Dermis blood vessel endothelial cell (primary cell): ENCODE data around the gene TNFRSF18. TPM values are rescaled to one million over a fixed set of nuclear protein-coding genes. Genes with fewer than 3 reads are reported as not detected.

Source experiments
- DNase-seq: peaks from one replicate; pipeline ENCODE4 v3.0.0; 2010
- total RNA-seq: library from RNA; depleted of rRNA; stranded (reverse); fragments of >200 nt; gene quantifications from 2 replicates; pipeline ENCODE4 v1.2.3, GENCODE V29; 2014

The TNFRSF18 gene
- total RNA-seq, 1 donor from 2014 or later: 1.0 TPM

DNA sequence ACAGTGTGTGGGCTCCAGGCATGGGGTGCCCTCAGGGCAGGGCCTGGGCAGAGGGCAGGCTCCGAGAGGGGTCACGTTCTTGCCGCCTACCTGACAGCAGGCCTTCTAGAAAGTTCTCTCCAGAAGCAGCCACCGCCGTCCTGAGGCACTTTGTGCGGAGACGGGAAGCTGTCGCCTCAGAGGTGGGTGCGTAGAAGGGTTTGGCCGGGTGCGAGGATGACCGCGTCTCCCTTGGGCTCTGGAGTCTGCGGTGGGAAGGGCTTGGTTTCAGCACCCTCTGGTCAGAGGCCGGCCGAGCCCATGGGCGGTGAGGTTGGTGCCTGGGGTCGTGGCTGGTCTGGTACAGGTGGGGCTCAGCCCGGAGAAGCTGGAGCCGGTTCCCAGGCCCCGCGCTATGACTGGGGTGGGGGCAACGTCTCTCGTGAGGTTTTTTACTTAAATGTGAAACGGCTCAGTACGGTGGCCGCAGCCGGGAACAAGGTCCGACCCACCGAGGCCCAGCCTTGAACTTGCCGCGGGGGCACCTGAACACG lies 42.8 kb downstream of the TNFRSF18 start:
- DNase-seq: no peak

DNA sequence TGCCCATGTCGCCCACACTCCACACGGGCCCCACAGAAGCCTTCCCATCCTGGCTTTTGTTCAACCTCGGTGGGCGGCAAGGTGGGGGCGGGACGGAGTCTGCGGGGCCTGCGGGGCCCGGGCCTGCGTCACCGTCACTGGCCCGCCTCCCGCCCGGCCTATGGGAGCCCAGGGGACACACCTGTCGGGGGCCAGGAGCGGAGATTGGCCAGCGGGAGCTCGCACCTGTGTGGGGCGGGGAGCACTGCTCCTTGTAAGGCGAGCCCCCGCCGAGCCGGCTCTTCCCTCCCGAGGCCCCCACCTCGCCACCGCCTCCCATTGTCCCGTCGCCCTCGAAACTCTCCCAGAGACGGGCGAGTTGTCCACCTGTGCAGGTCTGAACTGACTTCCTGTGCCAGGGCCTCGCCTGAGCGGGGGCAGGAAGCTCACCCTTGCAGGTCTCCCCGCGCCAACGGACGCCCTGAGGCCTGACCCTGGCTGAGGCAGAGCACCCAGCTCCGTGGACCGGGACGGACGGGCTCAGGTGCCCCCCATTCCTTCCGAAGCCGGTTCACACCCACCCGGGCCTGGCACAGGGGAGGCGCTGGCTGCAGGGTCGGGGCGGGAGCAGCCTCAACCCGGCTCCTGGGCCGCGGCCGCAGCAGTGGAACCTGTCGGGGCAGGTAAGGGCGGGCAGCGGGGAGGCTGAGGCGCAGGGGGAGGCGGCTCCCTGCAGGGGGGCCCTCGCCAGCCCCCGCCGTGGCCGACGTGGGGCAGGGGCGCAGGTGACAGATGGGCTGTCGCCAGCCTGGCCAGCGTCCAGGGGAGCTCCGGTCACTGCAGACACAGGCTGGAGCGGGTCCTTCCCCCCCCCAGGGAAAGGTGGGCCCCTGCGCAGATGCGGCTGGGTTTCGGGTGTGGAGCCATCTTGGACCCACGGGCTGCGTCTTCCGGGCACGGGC lies 43.5 kb downstream of the TNFRSF18 start:
- no peak for DNase-seq

DNA sequence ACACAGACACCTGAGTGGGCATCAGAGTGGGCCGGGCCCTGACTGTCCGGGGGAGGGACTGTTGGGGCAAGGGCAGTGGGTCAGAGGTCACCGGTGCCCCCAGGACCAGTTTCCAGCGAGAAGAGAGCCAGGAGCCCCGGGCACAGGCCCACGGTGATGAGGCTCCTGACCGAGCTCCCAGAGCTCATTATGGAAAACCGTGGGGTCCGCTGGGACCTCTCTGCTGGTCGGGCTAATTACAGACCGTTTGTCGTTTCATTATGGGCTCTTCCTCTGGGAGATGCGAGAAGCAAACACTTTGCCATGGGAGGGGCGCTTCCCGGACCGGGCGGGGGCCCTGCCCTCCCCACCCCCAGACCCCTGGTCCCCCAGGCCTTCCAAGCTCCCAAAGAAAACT lies 44.7 kb downstream of the TNFRSF18 start:
- no peak for DNase-seq

DNA sequence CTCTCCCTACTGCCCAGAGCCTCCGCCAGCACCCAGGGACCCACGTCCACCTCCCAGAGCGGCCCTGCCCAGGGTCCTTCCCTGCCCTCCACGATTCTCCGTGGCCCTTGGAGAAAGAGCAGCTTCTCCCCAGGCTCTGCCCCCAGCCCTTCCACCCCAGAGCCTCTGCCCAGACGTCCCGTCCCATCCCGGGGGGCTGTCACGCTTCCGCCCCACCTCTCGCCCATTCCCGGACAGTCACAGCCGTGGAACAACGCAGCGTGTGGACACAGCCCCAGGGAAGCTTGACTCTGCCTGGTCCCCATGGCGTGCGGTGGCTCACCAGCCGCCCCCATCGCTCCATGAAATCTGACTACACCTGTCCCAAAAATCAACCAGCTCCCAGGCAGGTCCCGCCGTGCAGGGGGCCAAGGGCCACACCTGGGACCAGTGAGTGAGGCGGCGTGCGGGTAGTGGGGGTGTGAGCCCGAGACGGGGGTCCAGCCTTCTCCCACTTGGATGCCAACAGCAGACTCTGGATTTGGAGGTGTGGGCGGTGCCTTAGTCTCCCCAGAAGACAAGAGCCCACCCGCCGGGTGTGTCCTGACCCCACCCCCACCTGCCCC lies 45.2 kb downstream of the TNFRSF18 start:
- no peak for DNase-seq

DNA sequence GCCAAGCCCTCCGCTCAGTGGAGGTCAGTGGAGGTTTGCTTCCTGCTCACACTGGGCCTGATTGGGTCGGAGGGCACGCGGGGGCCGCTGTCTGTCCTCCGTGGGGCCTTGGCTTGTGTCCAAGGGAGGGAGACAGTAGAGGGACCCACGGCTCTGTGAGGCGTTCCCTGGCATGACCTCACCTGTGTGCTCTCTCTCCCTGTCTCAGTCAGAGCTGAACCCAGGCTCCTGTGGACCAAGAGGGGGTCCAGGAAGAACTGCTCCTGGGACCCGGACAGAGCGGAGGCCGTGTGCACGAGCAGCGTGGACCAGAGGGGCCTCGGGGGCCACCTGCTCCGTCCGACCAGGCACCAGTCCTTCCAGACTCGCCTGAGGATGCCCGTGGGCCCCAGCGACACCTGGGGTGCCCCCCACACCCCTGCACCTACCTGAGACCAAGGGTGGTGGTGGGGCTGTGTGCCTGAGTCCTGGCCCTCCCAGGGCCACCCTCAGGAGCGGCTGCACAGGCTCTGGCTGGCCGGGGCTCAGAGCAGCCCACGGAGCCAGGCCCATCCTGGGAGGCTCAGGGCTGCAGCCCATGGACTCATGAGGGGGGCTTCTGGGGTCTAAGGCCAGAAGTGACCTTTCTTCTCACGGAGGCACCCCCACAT lies 46.0 kb downstream of the TNFRSF18 start:
- DNase-seq: no peak

DNA sequence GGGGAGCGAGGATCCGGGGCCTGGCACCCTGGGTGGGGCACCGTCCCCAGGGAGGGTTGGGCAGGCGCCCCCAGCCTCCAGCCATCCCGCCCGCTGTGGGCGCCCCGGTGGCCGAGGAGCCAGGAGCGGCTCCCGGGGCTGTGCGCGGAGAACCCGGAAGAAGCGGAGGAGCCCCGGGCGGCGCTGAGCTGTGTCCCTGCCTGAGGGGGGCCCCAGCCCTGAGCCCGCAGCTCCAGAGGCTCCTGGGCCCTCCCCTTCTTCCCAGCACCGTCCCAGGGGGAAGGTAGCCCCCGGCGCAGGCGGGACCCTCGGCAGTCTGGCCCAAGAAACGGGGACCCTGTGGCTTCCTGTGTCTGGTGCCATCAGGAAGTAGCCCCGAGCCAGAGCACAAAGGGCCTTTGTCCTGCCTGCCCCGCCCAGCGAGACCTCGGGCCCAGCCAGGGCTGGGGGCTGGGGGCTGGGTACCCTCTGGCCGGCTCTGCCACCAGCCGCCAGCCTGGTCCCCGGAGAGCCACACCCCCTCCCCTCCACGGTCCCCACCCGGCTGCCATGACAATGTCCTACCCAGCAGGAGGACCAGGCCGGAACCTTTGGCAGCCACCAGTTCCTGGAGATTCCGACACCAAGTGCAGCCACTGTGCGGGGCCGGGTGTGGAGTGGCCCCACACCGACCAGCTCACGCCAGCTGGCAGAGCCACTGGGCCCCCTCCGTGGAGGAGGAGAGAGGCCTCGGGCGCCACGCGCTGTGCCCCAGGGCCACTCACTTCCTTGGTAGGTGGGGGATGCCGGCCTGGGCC lies 48.3 kb downstream of the TNFRSF18 start:
- DNase-seq: peak; percentile 46

DNA sequence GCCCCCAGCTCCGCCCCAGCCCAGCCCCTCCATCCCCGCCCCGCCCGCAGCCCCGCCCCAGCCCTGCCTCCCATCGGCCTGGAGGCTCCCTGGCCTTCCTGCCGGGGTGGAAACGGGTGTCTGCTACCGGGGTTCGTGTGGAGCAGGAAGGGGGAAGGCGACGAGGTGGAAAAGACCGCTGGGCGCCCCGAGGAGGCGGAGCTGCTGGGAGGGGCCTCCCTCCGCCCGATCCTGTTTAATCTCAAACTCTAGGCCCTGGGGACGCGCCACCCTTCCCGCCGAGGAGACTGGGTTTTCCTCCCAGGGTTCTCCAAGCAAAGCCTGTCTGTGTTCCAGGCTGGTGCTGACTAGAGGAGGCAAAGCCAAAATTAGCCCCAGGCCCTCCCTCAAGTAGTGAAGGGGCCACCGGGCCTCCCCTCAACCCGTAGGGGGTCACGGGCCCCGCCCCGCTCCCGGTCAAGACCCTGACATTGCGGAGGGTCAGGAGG lies 48.9 kb downstream of the TNFRSF18 start:
- peak; percentile 70 for DNase-seq

DNA sequence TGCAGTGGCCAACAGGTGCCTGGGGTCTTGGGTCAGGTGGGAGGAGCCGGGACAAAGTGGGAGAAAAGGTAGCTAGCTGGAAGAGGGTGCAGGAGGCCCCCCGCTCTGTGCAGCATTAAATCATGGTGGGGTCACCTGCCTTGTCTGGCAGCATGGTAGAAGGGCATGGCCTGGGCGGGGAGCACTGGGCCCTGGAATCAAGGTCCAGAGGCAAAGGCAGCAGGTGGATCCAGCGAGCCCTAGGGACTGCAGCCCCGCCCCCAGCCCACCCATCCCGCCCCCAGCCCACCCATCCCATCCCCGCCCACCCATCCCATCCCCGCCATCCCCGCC lies 49.4 kb downstream of the TNFRSF18 start:
- no peak for DNase-seq

DNA sequence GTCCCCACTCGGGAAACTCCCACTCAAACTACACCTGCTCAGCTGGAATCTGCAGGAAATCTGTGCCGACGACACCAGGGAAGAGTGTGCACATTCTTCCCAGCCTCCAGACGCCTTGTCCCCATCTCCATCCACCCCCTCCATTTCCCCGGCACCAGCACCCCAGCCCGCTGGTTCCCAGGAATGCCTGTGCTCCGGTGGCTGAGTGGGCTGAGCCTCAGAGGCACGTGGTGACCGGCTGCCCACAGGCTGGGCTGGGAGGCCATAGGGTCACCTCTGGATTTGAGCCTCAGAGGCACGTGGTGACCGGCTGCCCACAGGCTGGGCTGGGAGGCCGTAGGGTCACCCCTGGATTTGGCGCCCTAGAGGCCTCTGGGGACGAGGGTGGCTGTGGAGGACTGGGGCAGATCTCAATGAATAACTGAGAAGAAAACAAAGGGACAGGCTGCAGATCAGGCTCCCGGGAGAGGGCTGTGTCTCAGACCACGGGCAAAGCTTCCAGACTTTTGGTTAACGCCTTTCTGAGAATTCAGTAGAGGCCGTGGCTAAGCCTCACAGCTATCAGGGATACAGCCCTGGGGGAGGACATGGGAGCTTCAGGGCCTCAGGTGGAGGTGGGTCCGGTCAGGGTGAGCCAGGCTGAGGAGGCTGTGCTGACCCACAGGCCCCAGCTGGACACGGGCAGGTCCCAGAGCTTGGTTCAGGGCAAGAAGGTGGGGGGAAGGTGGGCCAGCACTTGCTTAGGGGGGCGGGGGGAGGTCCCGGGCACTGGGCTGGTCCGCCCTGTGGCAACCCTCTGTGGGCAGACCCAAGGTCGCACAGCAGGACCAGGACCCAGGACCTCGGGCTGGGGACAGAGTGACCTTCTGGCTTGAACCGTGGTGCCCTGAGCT lies 50.0 kb downstream of the TNFRSF18 start:
- DNase-seq: no peak

DNA sequence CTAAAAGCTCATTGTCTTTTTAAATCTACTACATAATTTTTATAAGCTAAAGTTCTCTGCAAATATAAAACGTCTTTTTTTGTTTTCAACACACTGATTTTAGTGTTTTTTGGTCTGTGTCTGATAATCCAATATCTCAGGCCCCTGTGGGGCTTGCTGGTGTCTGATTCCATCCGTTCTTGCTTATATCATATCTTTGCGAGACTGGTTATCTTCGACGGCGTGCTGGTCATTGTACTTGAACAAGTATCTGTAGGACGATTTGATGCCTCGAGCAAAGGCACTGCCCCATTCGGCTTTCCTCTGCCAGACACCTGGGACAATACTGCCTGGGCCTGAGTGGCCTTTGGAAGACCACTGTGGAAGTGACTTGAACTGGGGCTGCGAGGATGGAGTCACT lies 51.1 kb downstream of the TNFRSF18 start:
- DNase-seq: no peak

DNA sequence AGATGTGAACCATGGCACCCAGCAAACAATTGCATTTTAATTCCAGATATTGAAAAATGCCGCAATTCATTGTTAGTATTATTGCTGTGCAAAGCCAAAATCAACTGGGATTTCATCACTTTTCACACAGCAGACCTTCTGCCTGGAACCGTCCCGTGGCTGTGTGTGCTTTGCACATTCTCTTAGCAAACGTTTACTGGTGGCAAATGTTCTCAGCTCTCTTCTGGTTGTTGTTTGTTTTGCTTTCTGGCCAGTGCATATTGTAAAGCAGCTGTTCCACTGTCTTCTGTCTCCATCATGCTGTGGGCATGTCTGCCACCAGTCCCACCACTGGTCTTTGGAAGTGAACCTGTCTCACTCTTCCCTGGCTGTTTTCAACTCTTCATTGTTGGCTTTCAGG lies 52.5 kb downstream of the TNFRSF18 start:
- no peak for DNase-seq

Other genes with a start within 250 kb of the TNFRSF18 start
- 70.5 and 98.0 TPM in 2 replicates for gene NOC2L, start 247.3 kb downstream of the TNFRSF18 start, total RNA-seq
- gene KLHL17, start 246.0 kb downstream of the TNFRSF18 start, total RNA-seq: 5.4 and 8.0 TPM in 2 replicates
- gene PLEKHN1, start 240.1 kb downstream of the TNFRSF18 start, total RNA-seq: 0.17 and 0.37 TPM in 2 replicates
- gene PERM1, start 224.5 kb downstream of the TNFRSF18 start, total RNA-seq: not detected in 2 replicates
- gene HES4, start 206.5 kb downstream of the TNFRSF18 start, total RNA-seq: 49.6 and 76.9 TPM in 2 replicates
- gene ISG15, start 193.1 kb downstream of the TNFRSF18 start, total RNA-seq: 75.4 and 122 TPM in 2 replicates
- 102 and 117 TPM in 2 replicates for gene AGRN, start 186.5 kb downstream of the TNFRSF18 start, total RNA-seq
- not detected in 2 replicates for gene RNF223, start 132.3 kb downstream of the TNFRSF18 start, total RNA-seq
- 11.4 and 11.7 TPM in 2 replicates for gene C1orf159, start 90.5 kb downstream of the TNFRSF18 start, total RNA-seq
- gene TTLL10, start 32.7 kb downstream of the TNFRSF18 start, total RNA-seq: not detected in 2 replicates
- 1.8 and 4.8 TPM in 2 replicates for gene TNFRSF4, start 7.6 kb upstream of the TNFRSF18 start, total RNA-seq
- 122 and 160 TPM in 2 replicates for gene SDF4, start 25.4 kb upstream of the TNFRSF18 start, total RNA-seq
- gene B3GALT6, start 25.6 kb upstream of the TNFRSF18 start, total RNA-seq: 36.1 and 46.6 TPM in 2 replicates
- 0.17 and 0.56 TPM in 2 replicates for gene C1QTNF12, start 40.1 kb upstream of the TNFRSF18 start, total RNA-seq
- 57.3 and 62.1 TPM in 2 replicates for gene UBE2J2, start 67.3 kb upstream of the TNFRSF18 start, total RNA-seq
- gene SCNN1D, start 73.8 kb upstream of the TNFRSF18 start, total RNA-seq: 0.14 and 1.0 TPM in 2 replicates
- gene ACAP3, start 101.3 kb upstream of the TNFRSF18 start, total RNA-seq: 16.8 and 30.6 TPM in 2 replicates
- 11.1 and 13.7 TPM in 2 replicates for gene PUSL1, start 102.0 kb upstream of the TNFRSF18 start, total RNA-seq
- gene INTS11, start 118.1 kb upstream of the TNFRSF18 start, total RNA-seq: 52.8 and 77.5 TPM in 2 replicates
- 21.6 and 33.3 TPM in 2 replicates for gene CPTP, start 118.2 kb upstream of the TNFRSF18 start, total RNA-seq
- 0.28 and 0.85 TPM in 2 replicates for gene TAS1R3, start 124.7 kb upstream of the TNFRSF18 start, total RNA-seq
- gene DVL1, start 142.8 kb upstream of the TNFRSF18 start, total RNA-seq: 43.5 and 54.6 TPM in 2 replicates
- gene MXRA8, start 152.0 kb upstream of the TNFRSF18 start, total RNA-seq: 0.56 and 1.7 TPM in 2 replicates
- 80.2 and 106 TPM in 2 replicates for gene AURKAIP1, start 168.6 kb upstream of the TNFRSF18 start, total RNA-seq
- gene CCNL2, start 192.7 kb upstream of the TNFRSF18 start, total RNA-seq: 71.1 and 183 TPM in 2 replicates
- 98.2 and 102 TPM in 2 replicates for gene MRPL20, start 200.7 kb upstream of the TNFRSF18 start, total RNA-seq
- 0.28 and 0.51 TPM in 2 replicates for gene ANKRD65, start 214.7 kb upstream of the TNFRSF18 start, total RNA-seq
- gene VWA1, start 229.1 kb upstream of the TNFRSF18 start, total RNA-seq: 12.7 and 45.3 TPM in 2 replicates
- gene ATAD3C, start 243.1 kb upstream of the TNFRSF18 start, total RNA-seq: 0.17 and 1.5 TPM in 2 replicates